HepG2 (cell line): ENCODE measurements around the gene IL1RAPL2. TPM values are rescaled to one million over a fixed set of nuclear protein-coding genes. Genes with fewer than 3 reads are reported as not detected.

ENCODE experiments used
- ATAC-seq: fragments of 200-7000 bp; cut with Tn5 transposase; 3 replicates; pipeline ENCODE4 v1.9.1; 2020; ENCODE audit warnings: mild to moderate bottlenecking, moderate library complexity
- BruUV-seq: library from RNA; stranded (reverse); fragments of 400-500 nt; replicated peaks from 2 replicates; lab custom pipeline; 2021; lab: Mats Ljungman, UMichigan
- CTCF ChIA-PET: fragments of 300-600 bp; formaldehyde crosslinking; extraction: SDS; loops from one replicate; lab custom pipeline; 2021; ENCODE audit warnings: low total read pairs, inconsistent platforms, low intra/inter-chr PET ratio; lab: Yijun Ruan, JAX
- POLR2A ChIA-PET: fragments of 350-600 bp; sonication (Branson Sonifier 250); formaldehyde crosslinking; loops from one replicate; lab custom pipeline; 2020; ENCODE audit warnings: antibody characterized with exemption, inconsistent platforms; lab: Yijun Ruan, JAX
- DNase-seq: peaks from one replicate; pipeline ENCODE4 v3.0.0-alpha.2; 2015; ENCODE audit warnings: low spot score
- FAIRE-seq: peaks from 3 replicates; lab custom pipeline; 2011; peaks lifted over from hg19 to GRCh38; lab: Jason Lieb, UNC
- H2AFZ ChIP-seq: one replicate; pipeline ENCODE4 v1.6.1; 2011; ENCODE audit warnings: low read length, inconsistent platforms
- H3K27ac ChIP-seq: fragments of 300-600 bp; 3 replicates; pipeline ENCODE4 v1.8.0; 2011; ENCODE audit warnings: mixed run types, mild to moderate bottlenecking, mixed read lengths, low read length, inconsistent platforms; ENCODE audit not compliant: insufficient read depth; ENCODE audit errors: extremely low read length
- H3K27me3 ChIP-seq, 2 experiments: fragments of 200-600 bp in 1 of 2; 2 replicates in 1 of 2; 3 replicates in 1 of 2; pipeline versions ENCODE4 v1.6.0 to v1.8.0; 2011; ENCODE audit warnings: low read length in 2 of 2, mild to moderate bottlenecking in 2 of 2, moderate library complexity in 2 of 2, inconsistent platforms in 1 of 2; ENCODE audit not compliant: insufficient read depth in 2 of 2, control insufficient read depth in 1 of 2
- H3K36me3 ChIP-seq, 2 experiments: fragments of 200-600 bp in 1 of 2; replicated peaks in 1 of 2; 2 replicates in 1 of 2; 3 replicates in 1 of 2; pipeline versions ENCODE4 v1.5.1 to v1.8.0; 2011; ENCODE audit warnings: low read length in 2 of 2, inconsistent platforms in 1 of 2; ENCODE audit not compliant: insufficient read depth in 2 of 2, control insufficient read depth in 1 of 2
- H3K4me1 ChIP-seq: 2 replicates; pipeline ENCODE4 v1.5.1; 2012; ENCODE audit warnings: low read length, inconsistent platforms; ENCODE audit not compliant: insufficient read depth
- H3K4me2 ChIP-seq: 2 replicates; pipeline ENCODE4 v1.6.0; 2011; ENCODE audit warnings: low read depth, low read length, inconsistent platforms
- H3K4me3 ChIP-seq, 3 experiments: fragments of 200-600 bp in 1 of 3; sonication (generic), shearing (Covaris generic) in 1 of 3; replicated peaks in 1 of 3; 2 replicates each; pipeline ENCODE4 v1.5.1; 2011 to 2016; ENCODE audit warnings: low read length in 3 of 3, inconsistent platforms in 2 of 3, low read depth in 2 of 3, mild to moderate bottlenecking in 2 of 3, control low read depth in 1 of 3, mixed read lengths in 1 of 3; ENCODE audit not compliant: insufficient read depth in 1 of 3
- H3K79me2 ChIP-seq: one replicate; pipeline ENCODE4 v1.6.1; 2011; ENCODE audit warnings: low read length, inconsistent platforms; ENCODE audit not compliant: insufficient read depth
- H3K9ac ChIP-seq: 2 replicates; pipeline ENCODE4 v1.6.0; 2011; ENCODE audit warnings: mild to moderate bottlenecking, low read depth, low read length, inconsistent platforms; ENCODE audit not compliant: insufficient read depth
- H3K9me3 ChIP-seq: 2 replicates; pipeline ENCODE4 v1.5.1; 2012; ENCODE audit warnings: mild to moderate bottlenecking, low read length
- H4K20me1 ChIP-seq: 2 replicates; pipeline ENCODE4 v1.6.0; 2011; ENCODE audit warnings: inconsistent platforms, mild to moderate bottlenecking, low read length, moderate library complexity; ENCODE audit not compliant: insufficient read depth
- AKNA ChIP-seq: sonication (generic); formaldehyde crosslinking; IDR thresholded peaks from 2 replicates; pipeline ENCODE4 v1.4.0; 2020; ENCODE audit warnings: missing genetic modification reagents, borderline replicate concordance
- CBX1 ChIP-seq: IDR thresholded peaks from one replicate; pipeline ENCODE4 v1.6.1; 2016; ENCODE audit warnings: antibody characterized with exemption, low read depth
- FOSL1 ChIP-seq: sonication (generic); formaldehyde crosslinking; IDR thresholded peaks from 2 replicates; pipeline ENCODE4 v1.9.0; 2021; ENCODE audit warnings: missing genetic modification reagents, borderline replicate concordance
- GRHL1 ChIP-seq: sonication (generic); formaldehyde crosslinking; conservative IDR thresholded peaks from 2 replicates; pipeline ENCODE4 v1.8.0; 2022; ENCODE audit warnings: missing genetic modification reagents
- HES4 ChIP-seq: sonication (generic); formaldehyde crosslinking; IDR thresholded peaks from 2 replicates; pipeline ENCODE4 v1.9.0; 2021; ENCODE audit warnings: mild to moderate bottlenecking, missing genetic modification reagents, borderline replicate concordance
- KAT8 ChIP-seq: IDR thresholded peaks from 2 replicates; pipeline ENCODE4 v1.6.1; 2016; ENCODE audit warnings: missing genetic modification reagents, missing compliant biosample characterization
- KLF13 ChIP-seq: sonication (generic); formaldehyde crosslinking; IDR thresholded peaks from 2 replicates; pipeline ENCODE4 v1.4.0; 2020; ENCODE audit warnings: mild to moderate bottlenecking, missing genetic modification reagents
- MLLT10 ChIP-seq: sonication (generic); formaldehyde crosslinking; IDR thresholded peaks from 2 replicates; pipeline ENCODE4 v1.4.0; 2020; ENCODE audit warnings: missing genetic modification reagents
- NBN ChIP-seq: fragments of 450-650 bp; conservative IDR thresholded peaks from 2 replicates; pipeline ENCODE4 v1.6.1; 2017
- PITX1 ChIP-seq: sonication (generic); formaldehyde crosslinking; IDR thresholded peaks from 2 replicates; pipeline ENCODE4 v1.5.1; 2020; ENCODE audit warnings: mild to moderate bottlenecking, missing genetic modification reagents
- RFX5 ChIP-seq: IDR thresholded peaks from 2 replicates; pipeline ENCODE4 v1.6.1; 2011; ENCODE audit warnings: low read depth, low read length, improper control_type of control experiment
- SRSF9 ChIP-seq: fragments of 200-400 bp; formaldehyde crosslinking; IDR thresholded peaks from 2 replicates; pipeline ENCODE4 v1.6.1; 2018; ENCODE audit warnings: borderline replicate concordance, mild to moderate bottlenecking, low read depth, low read length; ENCODE audit not compliant: insufficient read depth, poor library complexity, severe bottlenecking
- TARDBP ChIP-seq: sonication (generic); formaldehyde crosslinking; IDR thresholded peaks from 2 replicates; pipeline ENCODE4 v1.8.0; 2022; ENCODE audit warnings: mild to moderate bottlenecking, missing genetic modification reagents
- TMF1 ChIP-seq: sonication (generic); formaldehyde crosslinking; IDR thresholded peaks from 2 replicates; pipeline ENCODE4 v1.8.1; 2022; ENCODE audit warnings: low read depth, missing genetic modification reagents
- ZNF124 ChIP-seq: sonication (generic); formaldehyde crosslinking; IDR thresholded peaks from 2 replicates; pipeline ENCODE4 v1.4.0; 2020; ENCODE audit warnings: missing genetic modification reagents
- ZNF138 ChIP-seq: sonication (generic); formaldehyde crosslinking; IDR thresholded peaks from 2 replicates; pipeline ENCODE4 v1.5.0; 2020; ENCODE audit warnings: mild to moderate bottlenecking, low read depth, missing genetic modification reagents
- ZNF530 ChIP-seq: sonication (generic); formaldehyde crosslinking; IDR thresholded peaks from 2 replicates; pipeline ENCODE4 v1.5.0; 2020; ENCODE audit warnings: low read depth, mild to moderate bottlenecking, missing genetic modification reagents
- ZNF660 ChIP-seq: sonication (generic); formaldehyde crosslinking; IDR thresholded peaks from 2 replicates; pipeline ENCODE4 v1.5.1; 2020; ENCODE audit warnings: mild to moderate bottlenecking, low read depth, missing genetic modification reagents, borderline replicate concordance
- WGBS: methylation state at CpG from one replicate; pipeline ENCODE4 v1.1.6; 2017; ENCODE audit warnings: low lambda C conversion rate; 5-methylcytosine and 5-hydroxymethylcytosine counted together
- in situ Hi-C: cut with HindIII; loops from 2 replicates; pipeline ENCODE4 v1.10.0; 2017; ENCODE audit warnings: low pct_unique_long_range_greater_than_20kb; ENCODE audit not compliant: extremely low pct_ligation_motif_present
- intact Hi-C: fragments of 100-400 bp; cut with micrococcal nuclease; formaldehyde crosslinking; loops from one replicate; pipeline ENCODE4 v1.10.0; 2022; ENCODE audit not compliant: unreplicated experiment
- polyA plus RNA-seq, 8 experiments: library from polyadenylated mRNA; depleted of rRNA in 3 of 8; stranded (reverse) in 7 of 8; unstranded in 1 of 8; fragments of >200 nt; fragmentation: Illumina TruSeq in 4 of 8; extraction: Trizol in 4 of 8; gene quantifications; 2 replicates each; pipeline versions ENCODE4 v1.2.1 to v1.2.3, GENCODE V29; 2011 to 2016; ENCODE audit warnings: low read depth in 4 of 8, missing spikeins in 1 of 8, mixed read lengths in 1 of 8; ENCODE audit not compliant: insufficient read depth in 1 of 8
- total RNA-seq, 5 experiments: library from RNA; depleted of rRNA; stranded (reverse); fragments of >200 nt; fragmentation: Illumina TruSeq; extraction: Trizol; gene quantifications; 2 replicates each; pipeline ENCODE4 v1.2.3, GENCODE V29; 2016; ENCODE audit warnings: low read depth in 1 of 5

Gene IL1RAPL2
- total and polyA plus RNA-seq, 2 of the 13 experiments (the other 11 are each of a cell fraction or from before 2014, with no cell fraction given), result not detected

GRCh38 chrX:105006996-105007395 lies 441.0 kb downstream of the IL1RAPL2 start (continued):
- TF ChIP-seq FOSL1, result no peak
- TF ChIP-seq ZNF530 (CRISPR knock-in tag), result no peak
- no peak for TF ChIP-seq RFX5
- no peak for TF ChIP-seq HES4
- no peak for TF ChIP-seq ZNF660
- no peak for TF ChIP-seq AKNA (CRISPR knock-in tag)
- no peak for TF ChIP-seq TARDBP (CRISPR knock-in tag)
- TF ChIP-seq SRSF9, result no peak

GRCh38 chrX:105013719-105014118 lies 447.7 kb downstream of the IL1RAPL2 start:
- intact Hi-C loops, result no loop called here
- ATAC-seq (no peak), DNase-seq (no peak), FAIRE-seq (no peak)
- no peaks in the 10 kb centered on the region for H3K9me3 ChIP-seq
- H3K9ac ChIP-seq, result no peak overlapping the region
- in situ Hi-C loops, result no loop called here
- H3K27ac ChIP-seq, result no peak overlapping the region
- no peaks in the 10 kb centered on the region for H4K20me1 ChIP-seq
- H3K36me3 ChIP-seq, result no peaks in the 10 kb centered on the region
- CTCF ChIA-PET, result no interaction called here
- no peak overlapping the region for H3K4me2 ChIP-seq
- no peak overlapping the region for H2AFZ ChIP-seq
- POLR2A ChIA-PET, result no interaction called here
- no peaks in the 10 kb centered on the region for H3K27me3 ChIP-seq
- no peaks in the 10 kb centered on the region for H3K79me2 ChIP-seq
- H3K4me3 ChIP-seq, result no peak overlapping the region
- WGBS, result 47% methylated on average over 2 of the region's 2 CpGs
- H3K4me1 ChIP-seq, result no peaks in the 10 kb centered on the region
- BruUV-seq, result no TSS peak
- TF ChIP-seq NBN (no peak), MLLT10 (CRISPR knock-in tag) (no peak), KLF13 (no peak), KAT8 (CRISPR knock-in tag) (no peak), ZNF138 (CRISPR knock-in tag) (no peak), PITX1 (CRISPR knock-in tag) (no peak), TMF1 (CRISPR knock-in tag) (no peak), GRHL1 (no peak), ZNF660 (no peak), CBX1 (no peak), ZNF124 (CRISPR knock-in tag) (no peak)
